ENCODE measurements around the gene ENAH. TPM values are rescaled to one million over a fixed set of nuclear protein-coding genes. Genes with fewer than 3 reads are reported as not detected.

Gene ENAH
- total RNA-seq, 1 donor from 2014 or later: 80.8 TPM

DNA sequence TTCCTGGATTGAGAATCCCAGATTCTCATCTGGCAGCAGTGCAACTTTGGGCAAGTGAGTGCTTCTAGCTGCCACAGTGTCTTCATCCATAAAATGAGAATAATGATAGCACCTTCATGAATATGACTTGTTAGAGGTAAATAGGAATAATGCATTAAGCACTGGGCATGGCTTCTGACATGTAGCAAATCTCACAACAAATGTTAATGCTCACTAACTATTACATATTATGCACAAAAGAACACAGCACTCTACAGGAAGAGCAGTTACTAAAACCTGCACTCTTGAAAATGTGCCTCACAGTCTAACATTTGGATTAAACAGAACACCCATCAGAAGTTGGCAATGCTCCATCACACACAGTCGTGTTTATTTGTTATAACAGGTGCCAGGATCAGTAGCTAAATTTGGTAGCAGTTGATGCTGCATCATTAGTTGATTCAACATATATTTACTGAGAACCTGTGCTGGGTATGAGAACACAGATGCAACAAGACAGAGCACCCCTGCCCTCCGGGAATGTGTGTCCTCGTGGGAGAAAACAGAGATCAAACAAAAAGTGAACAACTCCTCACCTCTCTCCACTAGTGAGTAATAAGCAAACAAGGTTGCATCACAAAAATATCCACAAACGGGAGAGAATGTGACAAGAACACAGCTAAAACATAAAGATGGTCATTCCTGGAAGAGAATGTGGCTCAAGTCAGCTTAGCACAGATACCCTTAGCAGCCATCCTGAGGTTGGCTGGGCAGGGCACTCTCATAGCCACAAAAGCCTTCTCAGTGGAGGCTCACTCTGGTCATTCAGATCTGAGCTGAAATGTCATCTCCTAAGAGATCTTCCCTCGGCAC is 198.9 kb downstream of the ENAH start:
- no peak for ATAC-seq
- intact Hi-C loops (cut with DNase I): no loop called here
- peak; percentile 28 for DNase-seq (ENCODE audit: low spot score)

DNA sequence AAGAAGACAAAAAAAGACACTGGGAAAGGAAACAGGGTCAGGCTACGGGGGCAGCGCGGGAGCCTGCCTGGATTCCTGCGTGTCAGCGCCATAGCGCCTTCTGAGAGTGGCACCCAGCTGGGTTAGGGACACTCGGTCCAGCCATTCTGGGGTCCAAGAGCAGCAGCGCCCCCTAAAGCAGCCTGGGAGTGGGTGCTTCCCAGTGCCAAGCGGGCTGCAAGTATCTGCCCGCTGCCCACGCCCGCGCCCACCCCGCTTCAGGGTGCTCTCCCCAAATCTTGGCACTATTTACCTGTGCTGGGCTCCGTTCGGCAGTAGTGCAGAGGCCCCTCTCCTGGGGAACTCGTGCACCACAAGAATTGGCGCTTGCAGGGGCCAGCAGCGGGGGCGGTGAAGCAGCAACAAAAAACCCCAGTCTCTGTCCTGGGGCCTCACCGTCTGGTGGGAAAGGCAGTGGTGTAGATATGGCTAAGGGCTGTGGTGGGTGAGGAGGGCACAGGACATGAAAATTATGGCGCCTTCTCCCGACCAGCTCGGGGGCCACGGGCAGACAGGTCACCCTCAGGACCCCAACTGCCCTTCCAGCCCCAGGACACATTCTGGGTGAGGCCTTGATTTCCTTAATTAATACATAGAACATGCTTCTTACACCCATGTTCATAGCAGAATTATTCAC is 200.9 kb downstream of the ENAH start:
- intact Hi-C loops (cut with DNase I): no loop called here
- DNase-seq (ENCODE audit: low spot score) (peak; percentile 51), ATAC-seq (no peak)

GRCh38 chr1:225451340-225451739 is 201.6 kb downstream of the ENAH start:
- intact Hi-C loops (cut with DNase I): no loop called here
- ATAC-seq: no peak
- peak; percentile 18 for DNase-seq (ENCODE audit: low spot score)

DNA sequence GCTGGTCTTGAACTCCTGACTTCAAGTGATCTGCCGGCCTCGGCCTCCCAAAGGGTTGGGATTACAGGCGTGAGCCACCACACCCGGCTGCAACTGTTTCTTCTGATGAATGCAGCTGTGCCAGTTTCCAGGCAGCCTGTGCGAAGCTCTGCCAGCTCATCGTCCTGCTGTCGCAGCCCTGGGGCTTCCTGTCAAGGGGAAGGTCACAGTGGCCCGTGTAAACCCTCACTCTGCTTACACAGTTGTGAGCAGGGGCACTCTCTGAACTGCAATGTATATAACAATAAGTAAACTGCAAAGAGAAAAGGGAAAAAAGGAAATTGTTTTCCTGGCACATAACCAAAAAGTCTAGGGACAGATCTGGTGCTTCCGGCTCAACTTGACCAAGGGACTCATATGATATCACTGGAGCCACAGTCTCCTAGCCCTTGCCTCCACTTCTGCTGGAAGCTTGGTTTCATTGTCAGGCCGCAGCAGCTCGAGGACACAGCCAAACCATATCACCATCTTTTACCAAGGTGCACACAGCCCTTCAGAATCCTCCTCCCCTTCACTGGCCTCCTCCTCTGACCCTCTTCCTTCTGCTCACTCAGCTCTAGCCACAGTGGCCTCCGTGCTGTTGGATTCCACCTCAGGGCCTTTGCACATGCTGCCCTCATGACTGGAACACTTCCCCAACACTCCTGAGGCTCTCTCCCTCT is 202.3 kb downstream of the ENAH start:
- intact Hi-C loops (cut with DNase I): no loop called here
- ATAC-seq (peak; percentile 10), DNase-seq (ENCODE audit: low spot score) (peak; percentile 54)

DNA sequence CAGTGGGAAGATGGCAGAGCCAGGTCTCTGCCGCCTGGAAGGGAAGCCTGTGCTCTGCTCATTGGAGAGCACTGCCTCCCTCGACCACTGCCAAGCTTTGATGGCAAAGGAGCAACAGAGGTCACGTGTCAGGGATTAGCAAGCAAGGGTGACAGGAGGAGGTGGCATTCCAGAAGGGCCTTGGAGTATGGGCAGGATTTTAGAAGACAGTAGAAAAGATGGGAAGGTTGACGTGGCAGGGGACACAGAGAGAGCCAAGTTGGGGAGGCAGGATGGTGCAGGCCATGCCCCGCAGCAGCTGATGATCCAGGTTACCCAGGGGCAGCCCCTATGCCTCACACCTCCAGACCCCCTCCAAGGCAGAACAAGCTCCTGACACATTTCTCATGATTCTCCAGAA is 203.1 kb downstream of the ENAH start:
- intact Hi-C loops (cut with DNase I): no loop called here
- peak; percentile 47 for DNase-seq (ENCODE audit: low spot score)
- ATAC-seq: no peak

GRCh38 chr1:225449261-225449660 is 203.7 kb downstream of the ENAH start:
- peak; percentile 34 for DNase-seq (ENCODE audit: low spot score)
- ATAC-seq: no peak
- intact Hi-C loops (cut with DNase I): no loop called here

DNA sequence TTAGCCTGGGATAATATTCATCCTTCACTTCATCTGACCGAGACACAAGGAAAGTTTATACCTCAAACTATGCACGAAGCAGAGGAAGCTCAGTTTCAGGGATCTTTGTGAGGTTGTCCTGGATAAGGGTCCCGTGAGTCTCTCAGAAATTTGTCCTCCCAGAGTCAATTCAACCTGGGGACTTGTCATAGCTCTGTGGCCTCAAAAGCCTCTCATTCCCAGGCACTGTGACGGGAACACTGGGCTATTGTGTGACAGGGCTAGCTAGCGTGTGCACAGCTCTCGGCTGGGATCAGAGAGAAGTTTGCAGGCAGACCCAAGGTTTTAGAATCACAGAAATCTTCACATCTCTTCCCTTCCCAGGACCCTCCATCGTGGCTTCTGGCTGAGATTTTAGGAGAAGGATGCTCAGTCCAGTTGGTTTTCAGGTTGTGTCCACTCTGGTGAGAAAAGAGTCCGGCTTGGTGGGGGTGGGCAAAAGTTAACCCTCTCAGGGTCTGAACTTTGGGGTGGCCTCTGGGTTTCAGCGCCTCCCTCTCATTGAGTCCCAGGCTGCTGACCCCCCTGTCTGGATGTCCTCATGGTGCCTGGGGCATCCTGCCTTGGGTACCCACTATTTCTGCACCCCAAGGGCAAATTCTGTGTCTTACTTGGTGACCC is 204.6 kb downstream of the ENAH start:
- DNase-seq (ENCODE audit: low spot score): no peak
- peak; percentile 54 for ATAC-seq

DNA sequence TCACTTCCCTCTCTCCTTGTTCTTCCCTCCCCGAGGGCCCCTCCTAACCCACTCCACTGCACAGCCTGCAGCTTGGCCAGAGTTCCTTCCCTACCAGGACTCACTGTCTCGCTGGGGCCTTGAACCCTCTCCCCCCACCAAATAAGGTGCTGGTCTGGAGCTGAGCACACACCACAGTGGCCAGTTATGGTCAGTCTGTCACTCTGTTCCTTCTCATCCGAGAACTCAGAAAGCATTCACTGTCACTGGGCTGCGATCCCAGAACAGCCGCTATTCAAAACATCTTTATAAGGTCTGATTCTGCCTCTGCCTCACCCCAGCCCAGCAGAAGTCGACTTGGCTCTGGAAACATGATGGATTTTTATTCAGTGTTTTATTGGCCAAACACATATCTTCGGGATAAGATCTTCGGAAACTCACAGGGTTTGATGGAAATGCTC is 205.3 kb downstream of the ENAH start:
- intact Hi-C loops (cut with DNase I): no loop called here
- DNase-seq (ENCODE audit: low spot score): no peak
- peak; percentile 73 for ATAC-seq

More for the DNA sequence above, 204.6 kb downstream of the ENAH start:
- intact Hi-C loops (cut with DNase I): no loop called here

GRCh38 chr1:225446981-225447615 is 205.8 kb downstream of the ENAH start:
- ATAC-seq (peak; percentile 4), DNase-seq (ENCODE audit: low spot score) (no peak)
- intact Hi-C loops (cut with DNase I): no loop called here

- no peak for ATAC-seq
- intact Hi-C loops (cut with DNase I): no loop called here
- DNase-seq (ENCODE audit: low spot score): no peak
These were observed 206.3 kb downstream of the ENAH start for GRCh38 chr1:225446595-225446960.

GRCh38 chr1:225445639-225446594 is 207.0 kb downstream of the ENAH start:
- DNase-seq (ENCODE audit: low spot score) (no peak), ATAC-seq (no peak)
- intact Hi-C loops (cut with DNase I): no loop called here

GRCh38 chr1:225442123-225442505 is 210.8 kb downstream of the ENAH start:
- ATAC-seq: no peak
- intact Hi-C loops (cut with DNase I): no loop called here
- no peak for DNase-seq (ENCODE audit: low spot score)

DNA sequence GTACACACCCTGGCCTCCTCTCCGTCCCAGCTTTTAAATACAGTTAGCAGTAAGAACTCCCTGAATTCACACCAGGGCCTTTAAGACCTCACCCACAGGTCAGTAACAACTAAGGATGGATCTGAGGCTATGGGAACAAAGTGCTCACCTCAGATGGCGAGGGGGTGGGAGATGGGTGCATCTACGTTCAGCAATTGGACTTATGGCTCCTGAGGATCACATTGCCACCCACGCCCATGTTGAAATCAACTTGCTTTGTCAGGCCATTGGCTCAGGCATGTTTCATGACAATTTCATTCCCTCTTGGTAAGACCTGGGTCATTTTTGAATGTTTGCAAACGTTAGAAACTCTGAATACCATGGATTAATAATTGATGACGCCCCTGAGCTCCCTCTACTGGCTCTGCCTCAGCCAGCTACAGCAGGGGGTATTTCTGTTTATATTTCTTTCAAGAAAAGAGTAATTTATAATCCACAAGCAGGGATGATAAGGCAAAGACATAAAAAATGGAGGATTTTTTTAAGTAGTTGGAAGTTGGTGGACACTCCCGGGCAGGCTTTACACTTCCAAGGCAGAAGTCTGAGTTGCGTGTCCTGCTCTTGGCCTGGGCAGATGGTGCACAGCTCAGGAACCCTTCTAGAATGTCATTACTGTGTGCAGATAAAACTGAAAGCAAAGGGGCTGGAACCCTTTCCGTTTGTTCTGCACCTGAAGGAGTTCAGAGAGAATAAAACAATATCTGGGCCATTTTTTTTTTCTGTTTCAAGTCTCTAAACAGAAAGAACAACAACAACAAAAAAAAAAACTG is 211.4 kb downstream of the ENAH start:
- intact Hi-C loops (cut with DNase I): no loop called here
- ATAC-seq (no peak), DNase-seq (ENCODE audit: low spot score) (no peak)

DNA sequence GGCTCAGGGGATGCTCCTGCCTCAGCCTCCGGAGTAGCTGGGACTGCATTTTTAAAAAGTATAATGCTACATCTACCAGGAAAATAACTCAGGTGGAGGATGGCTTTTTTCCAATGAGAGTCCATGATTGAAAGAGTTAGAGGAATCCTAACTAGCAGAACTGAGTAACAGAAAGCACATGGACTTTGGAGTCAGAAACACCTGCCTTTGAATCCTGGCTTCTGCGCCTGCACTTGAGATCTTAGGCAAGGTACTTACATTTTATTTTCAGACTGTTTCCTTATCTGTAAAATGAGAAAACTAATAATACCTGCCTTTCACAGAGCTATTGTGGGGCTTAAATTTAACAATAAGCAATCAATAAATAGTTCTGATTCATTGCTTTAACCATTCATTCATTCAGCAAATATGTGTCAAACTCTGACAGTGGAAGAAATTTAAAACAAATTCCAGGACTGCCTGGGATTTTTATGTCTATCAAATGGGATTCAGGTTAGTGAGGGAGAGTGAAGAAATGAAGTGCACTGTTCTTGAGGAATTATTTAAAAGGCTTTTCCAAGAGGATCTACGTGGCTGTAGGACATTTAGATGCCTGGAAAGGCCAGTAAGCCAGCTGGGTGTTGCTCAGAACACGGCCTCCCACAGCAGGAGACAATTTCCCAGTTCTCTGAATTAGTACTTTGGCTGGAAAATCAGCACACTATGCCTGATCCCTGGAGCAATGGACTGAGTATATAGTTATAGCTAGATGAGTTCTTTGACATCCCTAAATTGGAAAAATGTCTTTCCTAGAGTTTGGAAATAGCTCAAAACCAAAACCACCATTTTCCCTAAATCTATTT is 212.3 kb downstream of the ENAH start:
- DNase-seq (ENCODE audit: low spot score) (no peak), ATAC-seq (no peak)
- intact Hi-C loops (cut with DNase I): no loop called here

DNA sequence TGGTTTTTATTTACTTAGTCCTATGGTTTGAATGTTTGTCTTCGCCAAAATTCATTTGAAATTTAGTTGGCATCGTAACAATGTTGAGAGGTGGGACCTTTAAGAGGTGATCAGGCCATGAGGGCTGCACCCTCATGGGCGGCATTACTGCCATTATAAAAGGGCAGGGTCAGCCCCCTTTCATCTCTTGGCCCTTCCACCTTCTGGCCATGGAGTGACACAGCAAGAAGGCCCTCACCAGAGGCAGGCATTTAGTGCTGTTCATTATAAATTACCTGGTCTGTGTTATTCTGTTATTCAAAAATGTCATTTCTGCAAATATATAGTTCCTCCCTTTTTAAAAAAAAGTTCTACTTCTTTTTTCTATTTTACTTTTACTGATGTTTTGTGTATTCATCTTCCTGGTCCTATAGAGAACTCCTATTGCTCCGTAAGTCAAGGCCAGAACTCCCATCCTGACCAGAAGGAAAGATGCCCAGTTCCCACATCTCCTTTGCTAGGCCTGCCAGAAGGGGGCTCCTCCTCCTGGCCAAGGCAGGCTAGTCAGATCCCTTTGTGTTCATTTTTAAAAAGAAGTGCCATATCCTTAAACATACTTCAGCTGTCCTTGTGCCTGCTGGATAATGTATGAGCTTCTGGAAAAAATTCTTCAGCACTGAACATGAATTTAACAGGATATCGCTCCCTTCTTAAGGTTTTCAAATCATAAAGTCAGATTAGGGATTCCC is 215.0 kb downstream of the ENAH start:
- DNase-seq (ENCODE audit: low spot score) (no peak), ATAC-seq (no peak)
- intact Hi-C loops (cut with DNase I): no loop called here
